Naive B cell (primary cell): ENCODE data around the gene JMY. TPM values are rescaled to one million over a fixed set of nuclear protein-coding genes. Genes with fewer than 3 reads are reported as not detected.

Source experiments
- ATAC-seq, 2 donors: fragments of 150-1000 bp; cut with Tn5 transposase; 2 replicates each; pipeline ENCODE4 v1.10.0; 2021; ENCODE audit warnings: low read depth in 2 of 2, mild to moderate bottlenecking in 2 of 2, moderate library complexity in 2 of 2
- DNase-seq: peaks from one replicate; pipeline ENCODE4 v3.0.0; 2022
- H3K27ac Mint-ChIP-seq, 6 donors: one replicate each; pipeline ENCODE4 v1.8.0; 2020 to 2022; ENCODE audit warnings: mild to moderate bottlenecking in 6 of 6, mixed read lengths in 6 of 6, moderate library complexity in 5 of 6, inconsistent platforms in 2 of 6
- H3K27me3 Mint-ChIP-seq, 3 donors: one replicate each; pipeline ENCODE4 v1.8.0; 2021 to 2022; ENCODE audit warnings: mixed read lengths in 3 of 3, mild to moderate bottlenecking in 1 of 3
- H3K36me3 Mint-ChIP-seq, 2 donors: one replicate each; pipeline ENCODE4 v1.8.0; 2020 to 2022; ENCODE audit warnings: mixed read lengths in 2 of 2, inconsistent platforms in 1 of 2, mild to moderate bottlenecking in 1 of 2
- H3K4me1 Mint-ChIP-seq, 3 donors: one replicate each; pipeline ENCODE4 v1.8.0; 2020 to 2022; ENCODE audit warnings: mixed read lengths in 3 of 3, inconsistent platforms in 1 of 3, mild to moderate bottlenecking in 1 of 3, moderate library complexity in 1 of 3
- H3K4me3 Mint-ChIP-seq, 8 donors: one replicate each; pipeline ENCODE4 v1.8.0; 2020 to 2022; ENCODE audit warnings: mild to moderate bottlenecking in 8 of 8, mixed read lengths in 8 of 8, moderate library complexity in 8 of 8, inconsistent platforms in 2 of 8
- H3K9me3 Mint-ChIP-seq, 7 donors: one replicate each; pipeline ENCODE4 v1.8.0; 2020 to 2022; ENCODE audit warnings: mixed read lengths in 7 of 7, mild to moderate bottlenecking in 5 of 7, inconsistent platforms in 2 of 7, moderate library complexity in 1 of 7
- polyA plus RNA-seq, 6 donors: library from polyadenylated mRNA; unstranded; fragments of 300-500 nt; fragmentation: Illumina TruSeq; gene quantifications; one replicate each; pipeline ENCODE4 v1.2.3, GENCODE V29; 2021; ENCODE audit warnings: low read depth in 6 of 6

JMY gene, protein sequence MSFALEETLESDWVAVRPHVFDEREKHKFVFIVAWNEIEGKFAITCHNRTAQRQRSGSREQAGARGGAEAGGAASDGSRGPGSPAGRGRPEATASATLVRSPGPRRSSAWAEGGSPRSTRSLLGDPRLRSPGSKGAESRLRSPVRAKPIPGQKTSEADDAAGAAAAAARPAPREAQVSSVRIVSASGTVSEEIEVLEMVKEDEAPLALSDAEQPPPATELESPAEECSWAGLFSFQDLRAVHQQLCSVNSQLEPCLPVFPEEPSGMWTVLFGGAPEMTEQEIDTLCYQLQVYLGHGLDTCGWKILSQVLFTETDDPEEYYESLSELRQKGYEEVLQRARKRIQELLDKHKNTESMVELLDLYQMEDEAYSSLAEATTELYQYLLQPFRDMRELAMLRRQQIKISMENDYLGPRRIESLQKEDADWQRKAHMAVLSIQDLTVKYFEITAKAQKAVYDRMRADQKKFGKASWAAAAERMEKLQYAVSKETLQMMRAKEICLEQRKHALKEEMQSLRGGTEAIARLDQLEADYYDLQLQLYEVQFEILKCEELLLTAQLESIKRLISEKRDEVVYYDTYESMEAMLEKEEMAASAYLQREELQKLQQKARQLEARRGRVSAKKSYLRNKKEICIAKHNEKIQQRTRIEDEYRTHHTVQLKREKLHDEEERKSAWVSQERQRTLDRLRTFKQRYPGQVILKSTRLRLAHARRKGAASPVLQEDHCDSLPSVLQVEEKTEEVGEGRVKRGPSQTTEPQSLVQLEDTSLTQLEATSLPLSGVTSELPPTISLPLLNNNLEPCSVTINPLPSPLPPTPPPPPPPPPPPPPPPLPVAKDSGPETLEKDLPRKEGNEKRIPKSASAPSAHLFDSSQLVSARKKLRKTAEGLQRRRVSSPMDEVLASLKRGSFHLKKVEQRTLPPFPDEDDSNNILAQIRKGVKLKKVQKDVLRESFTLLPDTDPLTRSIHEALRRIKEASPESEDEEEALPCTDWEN
- 1 to 10 TPM; 3.1 to 5.2 (median 4.6) TPM for polyA plus RNA-seq

DNA sequence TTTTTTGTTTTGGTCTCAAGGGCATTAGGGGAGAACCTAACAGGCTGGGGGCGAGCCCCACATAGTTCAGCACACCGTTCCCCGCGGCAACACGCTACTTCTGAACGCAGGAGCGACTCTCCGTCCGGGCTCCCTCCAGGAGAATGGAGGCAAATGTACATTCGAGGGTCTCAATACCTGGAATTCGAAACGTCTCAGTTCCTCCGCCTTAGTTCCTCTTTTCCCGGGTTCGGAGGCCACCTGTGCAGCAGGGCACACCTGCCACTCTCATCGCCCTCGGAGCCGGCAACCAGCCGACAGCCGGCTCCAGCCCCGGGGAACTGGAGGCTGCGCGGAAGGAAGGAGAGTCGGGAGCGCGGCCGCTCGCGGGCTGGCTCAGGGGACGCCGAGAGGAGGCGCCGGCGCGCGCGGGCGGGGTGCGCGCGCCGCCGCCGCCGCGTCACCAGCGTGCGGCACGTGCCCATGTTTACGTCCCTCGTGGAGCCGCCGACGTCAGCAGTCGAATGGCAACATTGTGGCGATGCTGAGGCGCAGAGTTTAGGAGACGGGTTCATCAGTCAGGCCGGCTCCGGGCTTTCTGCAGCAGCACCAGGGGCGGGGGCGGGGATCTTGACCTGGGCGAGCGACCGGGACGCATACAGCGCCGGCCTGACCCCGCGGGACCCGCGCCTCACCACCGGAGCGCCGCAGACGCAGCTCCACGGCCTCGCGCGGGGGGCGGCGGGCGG lies at the start of gene JMY:
TSS of gene JMY (plus strand) at position 498 of the 728 bp plus-strand sequence. CDS start 520 bp downstream, outside the sequence.
- peak; percentile 69 to 73 for ATAC-seq
- Mint-ChIP-seq H3K27ac (peak within 1 kb of the TSS; percentile 97 to 99 (median 99)), H3K4me3 (peak within 1 kb of the TSS; percentile 79 to 98 (median 94)), H3K27me3 (no peaks in the 10 kb centered on the region), H3K9me3 (no peaks in the 10 kb centered on the region), H3K36me3 (no peaks in the 10 kb centered on the region), H3K4me1 (peaks cover 20 to 37% (median 28%) of the 10 kb centered on the region in 3 donors)
- DNase-seq = peak; percentile 76

DNA sequence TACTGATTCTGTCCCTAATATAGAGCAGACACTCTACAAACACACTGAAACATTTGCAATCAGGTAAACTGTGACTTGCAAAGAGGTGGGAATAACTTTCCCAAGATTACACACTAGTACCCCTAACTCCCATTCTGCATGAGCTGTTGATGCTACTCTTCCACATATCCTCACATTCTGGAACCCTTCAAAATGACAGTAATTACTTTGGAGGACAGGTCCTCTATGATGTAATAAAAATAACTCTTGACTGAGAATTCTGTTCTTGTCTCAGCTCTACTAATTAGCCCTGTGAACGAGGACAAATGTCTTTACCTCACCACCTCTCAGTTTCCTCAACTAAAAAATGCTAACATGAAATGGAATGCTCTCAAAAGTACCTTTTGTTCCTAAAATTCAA lies 49.5 kb upstream of the JMY start:
- H3K4me3 Mint-ChIP-seq = no peak overlapping the region
- H3K27ac Mint-ChIP-seq = peak overlapping the region in 1 of 6 donors; percentile 69
- H3K36me3 Mint-ChIP-seq = no peaks in the 10 kb centered on the region
- no peaks in the 10 kb centered on the region for H3K9me3 Mint-ChIP-seq
- ATAC-seq (no peak), DNase-seq (no peak)
- H3K4me1 Mint-ChIP-seq = no peaks in the 10 kb centered on the region
- no peaks in the 10 kb centered on the region for H3K27me3 Mint-ChIP-seq

DNA sequence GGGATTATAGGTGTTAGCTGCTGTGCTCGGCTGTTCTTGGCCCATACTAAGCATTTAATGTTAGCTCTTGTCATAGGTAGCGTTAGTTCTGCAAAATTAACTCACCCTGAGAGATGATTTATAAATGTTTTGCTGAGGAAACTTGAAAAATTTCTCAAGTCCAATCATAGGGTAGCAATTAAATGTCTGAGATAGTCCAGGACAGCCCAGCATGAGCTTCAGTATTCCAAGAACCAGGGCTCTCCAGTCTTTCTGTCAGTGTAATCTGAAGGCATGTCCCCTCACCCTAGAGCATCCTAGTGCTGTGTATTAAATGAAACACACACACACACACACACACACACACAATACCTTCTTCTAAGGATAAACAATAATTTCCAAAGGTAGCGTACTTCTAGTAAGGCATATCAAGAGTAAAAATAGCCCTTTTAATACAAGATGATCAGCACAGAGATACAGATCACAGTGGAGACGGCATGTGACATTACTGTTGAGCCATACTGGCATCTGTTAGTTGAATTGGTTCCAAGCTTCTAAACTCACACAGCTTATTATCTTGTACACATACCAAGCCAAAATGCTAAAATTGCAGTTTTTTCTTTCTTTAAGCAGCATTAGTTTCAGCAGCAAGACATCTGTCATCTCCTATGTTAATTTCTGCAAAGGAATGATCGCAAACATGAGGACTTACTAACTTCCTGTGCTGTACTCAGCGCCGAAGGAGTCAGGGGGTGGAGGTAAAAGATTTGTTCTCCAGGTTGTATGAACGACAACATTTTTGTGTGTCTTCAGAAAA lies 46.3 kb upstream of the JMY start:
- H3K9me3 Mint-ChIP-seq = no peaks in the 10 kb centered on the region
- ATAC-seq (no peak), DNase-seq (no peak)
- H3K36me3 Mint-ChIP-seq = no peaks in the 10 kb centered on the region
- no peaks in the 10 kb centered on the region for H3K4me1 Mint-ChIP-seq
- no peak overlapping the region for H3K27ac Mint-ChIP-seq
- no peaks in the 10 kb centered on the region for H3K27me3 Mint-ChIP-seq
- peak overlapping the region in 1 of 8 donors; percentile 3 for H3K4me3 Mint-ChIP-seq

DNA sequence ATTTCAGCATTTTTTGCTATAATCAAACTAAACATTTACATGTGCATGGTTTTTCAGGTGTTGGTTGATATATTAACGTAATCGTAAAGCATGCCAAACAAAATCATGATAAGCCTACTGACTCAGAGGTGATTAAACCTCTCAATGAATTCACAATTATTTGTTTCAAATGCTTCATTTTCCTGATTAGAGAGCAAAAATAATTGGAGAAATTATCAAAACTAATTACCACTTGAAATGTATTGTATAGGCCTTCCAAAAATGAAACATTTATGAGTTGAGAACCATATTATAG lies 45.7 kb upstream of the JMY start:
- no peak for DNase-seq
- no peak overlapping the region for H3K4me3 Mint-ChIP-seq
- H3K36me3 Mint-ChIP-seq = no peaks in the 10 kb centered on the region
- no peak overlapping the region for H3K27ac Mint-ChIP-seq
- no peaks in the 10 kb centered on the region for H3K4me1 Mint-ChIP-seq
- no peaks in the 10 kb centered on the region for H3K27me3 Mint-ChIP-seq
- H3K9me3 Mint-ChIP-seq = no peaks in the 10 kb centered on the region
- no peak for ATAC-seq

DNA sequence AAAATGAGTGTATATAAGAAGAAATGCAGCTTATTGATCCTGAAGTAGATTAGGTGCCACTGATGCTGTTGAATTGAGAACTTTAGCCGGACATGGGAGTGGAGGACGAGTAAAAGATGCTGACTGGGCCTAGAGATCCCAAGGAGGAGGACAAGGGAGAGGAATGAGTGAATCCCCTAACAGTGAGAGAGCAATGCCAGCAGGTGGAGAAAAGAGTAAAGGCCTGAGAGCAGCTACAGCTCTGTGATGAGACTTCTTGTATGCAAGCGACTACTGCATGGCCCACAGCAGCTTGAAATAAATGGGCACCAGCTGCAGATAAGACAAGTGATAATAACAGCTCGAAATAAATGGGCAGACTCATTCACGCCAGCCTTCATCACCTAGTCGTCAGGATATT lies 44.5 kb upstream of the JMY start:
- ATAC-seq (no peak), DNase-seq (no peak)
- no peak overlapping the region for H3K4me3 Mint-ChIP-seq
- H3K27ac Mint-ChIP-seq = no peak overlapping the region
- no peaks in the 10 kb centered on the region for H3K27me3 Mint-ChIP-seq
- no peaks in the 10 kb centered on the region for H3K4me1 Mint-ChIP-seq
- no peaks in the 10 kb centered on the region for H3K9me3 Mint-ChIP-seq
- H3K36me3 Mint-ChIP-seq = no peaks in the 10 kb centered on the region

DNA sequence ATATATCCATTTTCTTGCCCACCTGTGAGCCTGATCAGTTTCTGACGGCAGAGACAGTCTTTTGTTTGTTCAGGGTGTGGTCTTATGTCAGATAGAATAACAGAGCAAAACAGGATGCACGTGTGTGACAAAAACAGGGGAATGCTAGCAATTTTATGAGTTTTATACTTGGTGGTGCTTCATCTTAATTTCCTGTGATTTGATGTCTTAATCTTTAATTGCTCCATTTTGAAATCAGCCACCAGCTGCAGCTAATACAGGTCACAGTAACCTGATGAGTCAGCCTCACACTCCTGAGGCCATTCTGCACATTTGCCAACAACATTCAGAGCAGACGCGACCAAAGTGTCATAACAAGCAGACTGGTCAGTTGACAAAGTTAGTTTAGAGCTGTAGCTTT lies 42.3 kb upstream of the JMY start:
- H3K4me1 Mint-ChIP-seq = no peaks in the 10 kb centered on the region
- H3K27ac Mint-ChIP-seq = no peak overlapping the region
- ATAC-seq (no peak), DNase-seq (no peak)
- H3K9me3 Mint-ChIP-seq = no peaks in the 10 kb centered on the region
- H3K36me3 Mint-ChIP-seq = no peaks in the 10 kb centered on the region
- no peak overlapping the region for H3K4me3 Mint-ChIP-seq
- H3K27me3 Mint-ChIP-seq = no peaks in the 10 kb centered on the region

DNA sequence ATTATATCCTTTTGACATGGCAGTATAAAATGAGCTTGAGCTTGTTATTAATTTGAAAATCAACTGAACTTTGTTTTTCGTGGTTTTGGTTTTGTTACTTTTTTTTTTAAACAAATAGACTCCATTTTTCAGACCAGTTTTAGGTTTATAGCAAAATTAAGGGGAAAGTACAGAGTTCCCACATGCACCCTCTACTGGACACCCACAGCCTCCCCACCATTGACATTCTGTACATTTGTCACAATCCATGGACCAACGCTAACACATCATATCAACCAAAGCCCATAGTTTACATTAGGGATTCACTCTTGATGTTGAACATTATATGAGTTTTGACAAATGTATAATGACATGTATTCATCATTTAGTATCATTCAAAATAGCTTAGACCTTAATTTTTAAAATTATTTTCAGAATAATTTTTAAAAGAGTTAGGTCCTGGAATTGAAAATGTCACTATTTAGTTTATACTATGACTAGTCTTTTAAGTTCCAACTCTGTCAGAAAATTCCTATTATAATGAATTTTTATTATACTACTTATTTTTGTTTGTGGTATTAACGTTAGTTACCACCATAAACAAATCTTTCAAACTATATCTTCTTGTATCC lies 35.3 kb upstream of the JMY start:
- Mint-ChIP-seq H3K4me1 (no peaks in the 10 kb centered on the region), H3K4me3 (no peak overlapping the region), H3K36me3 (no peaks in the 10 kb centered on the region), H3K27ac (no peak overlapping the region), H3K9me3 (no peaks in the 10 kb centered on the region), H3K27me3 (no peaks in the 10 kb centered on the region)
- no peak for DNase-seq
- ATAC-seq = peak; percentile 41 to 56

DNA sequence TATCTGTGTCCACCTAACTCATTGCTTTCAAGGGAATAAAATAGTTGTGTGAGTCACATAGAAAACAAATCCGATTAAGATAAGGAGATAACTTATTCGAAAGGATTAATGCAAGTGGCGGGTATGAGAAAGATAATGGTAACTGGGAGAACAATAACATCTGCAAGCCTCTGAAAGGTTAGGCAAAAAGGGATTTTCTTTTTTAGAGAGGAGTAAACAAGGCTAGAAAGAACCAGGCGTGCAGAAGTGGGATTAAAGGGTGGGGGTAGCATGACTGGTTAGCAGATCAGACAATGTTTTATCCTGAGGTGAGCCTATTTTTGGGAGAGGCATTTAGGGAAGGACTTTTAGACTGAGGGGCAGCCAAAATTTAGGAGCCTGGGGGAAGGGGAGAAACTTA lies 34.7 kb upstream of the JMY start:
- H3K27me3 Mint-ChIP-seq = no peaks in the 10 kb centered on the region
- H3K27ac Mint-ChIP-seq = no peak overlapping the region
- H3K9me3 Mint-ChIP-seq = no peaks in the 10 kb centered on the region
- no peak overlapping the region for H3K4me3 Mint-ChIP-seq
- H3K4me1 Mint-ChIP-seq = no peaks in the 10 kb centered on the region
- ATAC-seq (no peak), DNase-seq (no peak)
- no peaks in the 10 kb centered on the region for H3K36me3 Mint-ChIP-seq

DNA sequence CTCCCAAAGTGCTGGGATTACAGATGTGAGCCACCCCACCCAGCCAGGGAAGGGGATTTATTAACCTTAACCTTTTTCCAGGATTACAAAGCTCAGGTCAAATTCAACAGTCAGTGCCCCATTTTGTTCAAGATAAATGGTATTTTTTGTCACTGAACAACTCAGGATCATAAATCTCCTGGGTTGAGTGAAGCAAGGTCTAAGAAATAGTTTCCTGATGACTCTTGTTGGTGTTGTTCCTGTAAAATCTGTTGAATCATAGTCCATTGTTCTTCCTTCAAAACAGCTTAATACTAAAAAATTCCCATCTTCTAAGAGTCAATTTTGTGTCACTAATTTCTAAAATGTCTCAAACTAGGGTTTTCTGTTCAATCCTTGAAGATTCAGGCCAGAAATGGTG lies 33.9 kb upstream of the JMY start:
- no peak for ATAC-seq
- Mint-ChIP-seq H3K4me3 (no peak overlapping the region), H3K27ac (no peak overlapping the region), H3K27me3 (no peaks in the 10 kb centered on the region), H3K9me3 (no peaks in the 10 kb centered on the region), H3K4me1 (no peaks in the 10 kb centered on the region), H3K36me3 (no peaks in the 10 kb centered on the region)
- DNase-seq = no peak

DNA sequence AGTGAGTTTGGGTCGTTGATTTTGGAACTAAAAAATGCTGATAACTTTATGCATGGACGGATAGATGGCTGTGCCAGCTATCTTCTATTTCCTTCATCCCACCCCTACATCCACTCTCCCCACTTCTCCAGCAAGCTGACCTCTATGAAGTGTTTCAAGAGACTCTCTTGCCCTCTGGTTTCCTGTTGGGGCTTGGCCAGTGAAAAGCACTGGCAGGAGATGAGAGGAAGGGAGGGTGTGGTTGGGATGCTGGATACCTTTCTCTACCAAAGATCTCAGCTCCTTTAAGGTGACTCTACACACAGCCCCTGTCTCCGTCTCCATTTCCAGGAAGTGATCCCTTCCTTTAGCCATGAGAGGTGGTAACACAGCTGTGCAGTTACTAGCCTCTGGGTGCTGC lies 30.0 kb upstream of the JMY start:
- H3K9me3 Mint-ChIP-seq = no peaks in the 10 kb centered on the region
- no peaks in the 10 kb centered on the region for H3K27me3 Mint-ChIP-seq
- ATAC-seq (no peak), DNase-seq (no peak)
- H3K4me3 Mint-ChIP-seq = no peak overlapping the region
- H3K4me1 Mint-ChIP-seq = no peaks in the 10 kb centered on the region
- no peaks in the 10 kb centered on the region for H3K36me3 Mint-ChIP-seq
- no peak overlapping the region for H3K27ac Mint-ChIP-seq

DNA sequence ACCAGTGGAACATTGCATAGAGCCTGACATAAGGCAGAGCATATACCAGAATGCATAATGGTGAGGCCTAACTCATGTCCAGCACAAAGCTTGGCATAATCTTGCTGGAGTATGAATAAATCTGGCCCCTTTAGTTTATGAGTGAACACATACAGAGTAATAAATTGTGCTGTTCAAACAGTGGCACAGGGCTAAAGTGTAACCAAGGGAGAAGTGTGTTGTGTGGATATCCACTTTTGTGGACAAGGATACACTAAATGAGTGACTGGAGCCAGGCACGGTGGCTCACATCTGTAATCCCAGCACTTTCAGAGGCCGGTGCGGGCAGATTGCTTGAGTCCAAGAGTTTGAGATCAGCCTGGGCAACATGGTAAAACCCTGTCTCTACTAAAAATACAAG lies 29.4 kb upstream of the JMY start:
- no peaks in the 10 kb centered on the region for H3K27me3 Mint-ChIP-seq
- H3K4me1 Mint-ChIP-seq = no peaks in the 10 kb centered on the region
- no peak overlapping the region for H3K27ac Mint-ChIP-seq
- H3K36me3 Mint-ChIP-seq = no peaks in the 10 kb centered on the region
- ATAC-seq = no peak
- DNase-seq = no peak
- no peaks in the 10 kb centered on the region for H3K9me3 Mint-ChIP-seq
- H3K4me3 Mint-ChIP-seq = no peak overlapping the region

DNA sequence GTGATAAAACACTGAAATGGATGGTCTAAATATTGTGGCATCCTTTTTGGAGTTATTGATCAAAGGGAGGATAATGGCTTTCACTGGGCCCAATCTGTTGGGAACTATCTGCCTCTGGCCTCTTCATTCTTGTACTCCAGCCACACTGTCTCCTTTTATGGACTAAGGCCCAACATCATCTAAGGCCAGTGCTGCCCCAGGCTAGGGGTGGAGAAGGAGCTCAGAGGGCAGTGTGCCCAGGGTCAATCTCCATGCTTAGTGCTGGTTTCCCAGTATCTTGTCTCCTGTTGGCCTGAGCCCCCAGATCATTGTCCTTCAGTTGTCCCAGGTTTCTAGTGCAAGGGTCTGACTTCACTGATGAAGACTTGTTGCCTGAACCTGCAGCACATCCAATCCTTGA lies 26.4 kb upstream of the JMY start:
- Mint-ChIP-seq H3K36me3 (peaks cover 5 to 8% of the 10 kb centered on the region in 2 donors), H3K4me1 (no peaks in the 10 kb centered on the region), H3K27me3 (no peaks in the 10 kb centered on the region), H3K27ac (no peak overlapping the region), H3K9me3 (no peaks in the 10 kb centered on the region), H3K4me3 (no peak overlapping the region)
- ATAC-seq (no peak), DNase-seq (no peak)
